ENCODE measurements around the gene EPB41. TPM values are rescaled to one million over a fixed set of nuclear protein-coding genes. Genes with fewer than 3 reads are reported as not detected.
A peak's percentile ranks its signal among the peaks of the same experiment; 100 is the strongest.

The EPB41 gene
- total and polyA plus RNA-seq, 2 of the 8 experiments (the other 6 are each of a cell fraction or from before 2014, with no cell fraction given): 36.7 to 109 TPM

GRCh38 chr1:29123887-29124365 lies 209.6 kb downstream of the EPB41 start, which contains the start of gene TMEM200B:
Gene TMEM200B (minus strand): TSS chr1:29123903. CDS start chr1:29121828, 2,075 bp downstream.
- Histone ChIP-seq H3K79me1 (ENCODE audit: low read depth, low read length) (no peaks in the 10 kb centered on the region), H3K27ac (ENCODE audit: low read depth, low read length) (peak within 1 kb of the TSS; percentile 48; the same call in 1 of the 2 replicates), H4K91ac (replicated peaks; ENCODE audit: insufficient read length, low read length) (peak within 1 kb of the TSS; percentile 98), H4K20me1 (replicated peaks in 1 of 2; ENCODE audit: control insufficient read depth in 1 of 2, insufficient read depth in 2 of 2, low read length in 2 of 2) (peaks cover 0 to 4% of the 10 kb centered on the region in 2 experiments), H2BK12ac (ENCODE audit: low read depth, low read length) (peak within 1 kb of the TSS; percentile 95; the same call in 1 of the 2 replicates), H3K4me2 (ENCODE audit: insufficient read depth in 1 of 2, low read depth in 2 of 2, low read length in 2 of 2) (peak within 1 kb of the TSS; percentile 91 to 95), H3K9me3 (ENCODE audit: insufficient read depth in 2 of 2, low read depth in 1 of 2, low read length in 1 of 2) (no peaks in the 10 kb centered on the region), H3K14ac (ENCODE audit: insufficient read length) (peak within 1 kb of the TSS; percentile 55), H2BK20ac (ENCODE audit: low read length) (peak within 1 kb of the TSS; percentile 86; the same call in 1 of the 2 replicates), H4K5ac (ENCODE audit: insufficient read length, low read depth, low read length) (peak within 1 kb of the TSS; percentile 75), H3K18ac (ENCODE audit: extremely low read depth, low read length) (peak within 1 kb of the TSS; percentile 91), H2AK5ac (ENCODE audit: low read depth, low read length) (peak within 1 kb of the TSS; percentile 39; the same call in 1 of the 2 replicates), H3K4me1 (replicated peaks in 1 of 4; ENCODE audit: control insufficient read depth in 3 of 4, insufficient read depth in 4 of 4, low read length in 3 of 4) (peaks cover 0 to 19% (median 9%) of the 10 kb centered on the region in 4 experiments; a peak in 6 of 7 replicates), H3K27me3 (replicated peaks in 1 of 4; ENCODE audit: control insufficient read depth in 3 of 4, extremely low read depth in 1 of 4, insufficient read depth in 3 of 4, low read length in 3 of 4) (peaks cover 0 to 42% (median 25%) of the 10 kb centered on the region in 4 experiments; a peak in 6 of 7 replicates), H2BK5ac (ENCODE audit: low read depth, low read length) (peak within 1 kb of the TSS; percentile 97; the same call in 1 of the 2 replicates), H3K36me3 (ENCODE audit: control insufficient read depth in 2 of 4, insufficient read depth in 4 of 4, low read length in 3 of 4) (no peaks in the 10 kb centered on the region), H3K23me2 (ENCODE audit: low read depth, low read length) (peaks cover 30% of the 10 kb centered on the region; the same call in 1 of the 2 replicates), H3K4ac (replicated peaks; ENCODE audit: insufficient read length, low read depth, low read length) (peak within 1 kb of the TSS; percentile 96), H3K4me3 (ENCODE audit: extremely low read depth in 1 of 4, insufficient read depth in 2 of 4, low read depth in 3 of 4, low read length in 4 of 4) (peak within 1 kb of the TSS; percentile 51 to 91 (median 61)), H4K8ac (ENCODE audit: extremely low read depth, insufficient read depth, low read length) (peak within 1 kb of the TSS; percentile 93), H2BK15ac (ENCODE audit: low read length) (peak within 1 kb of the TSS; percentile 81; the same call in 1 of the 2 replicates), H3K9ac (replicated peaks in 1 of 4; ENCODE audit: extremely low read depth in 1 of 4, low read depth in 3 of 4, low read length in 3 of 4) (peak within 1 kb of the TSS in 3 of 4 experiments; percentile 42 to 64 (median 45); a peak in 6 of 7 replicates), H3K79me2 (ENCODE audit: control insufficient read depth in 1 of 2, insufficient read depth in 2 of 2, low read length in 2 of 2) (no peaks in the 10 kb centered on the region; a peak in 1 of 4 replicates), H3K56ac (replicated peaks; ENCODE audit: insufficient read length, low read depth, low read length) (peak within 1 kb of the TSS; percentile 93), H2BK120ac (replicated peaks; ENCODE audit: low read depth, low read length) (no peak within 1 kb of the TSS), H2AFZ (ENCODE audit: low read length) (no peak within 1 kb of the TSS; the same call in 1 of the 2 replicates), H3K23ac (ENCODE audit: insufficient read length) (no peak within 1 kb of the TSS)
- DNase-seq (ENCODE audit: low read depth in 1 of 2, low spot score in 2 of 2): no peak
- 0% methylated on average over 24 of the region's 46 CpGs; no CpG with 5 or more reads in 1 of the 2 experiments for WGBS, 2 experiments (ENCODE audit: extremely low coverage in 1 of 2, insufficient coverage in 1 of 2, insufficient read length in 1 of 2, insufficient replicate concordance in 2 of 2, low coverage in 1 of 2, low lambda C conversion rate in 2 of 2, missing lambda C conversion rate in 1 of 2)
- POLR2A ChIA-PET (ENCODE audit: partially characterized antibody): interaction anchor here (0.7 to 6.9 kb wide), 15 partner anchors 8 to 1969 kb away, joined by 3 to 77 read pairs (median 5); partner anchors contain the start of genes SLC9A1, SRSF4 and YTHDF2
- FAIRE-seq: no peak
- CTCF ChIA-PET (ENCODE audit: partially characterized antibody): interaction anchor here (0.8 to 2.6 kb wide), 14 partner anchors 8 to 233 kb away, joined by 3 to 15 read pairs (median 4); partner anchors contain the start of gene SRSF4
- TF ChIP-seq USF2 (IDR thresholded peaks at IDR 0.05; ENCODE audit: low read length) (no peak), JUN (IDR thresholded peaks at IDR 0.05; ENCODE audit: low read depth, low read length) (no peak), YY1 (IDR thresholded peaks at IDR 0.05; ENCODE audit: low read depth, low read length) (no peak), TAF7 (optimal IDR thresholded peaks at IDR 0.05; ENCODE audit: borderline replicate concordance, low read depth, low read length) (no peak), SIX5 (IDR thresholded peaks at IDR 0.05; ENCODE audit: low read depth, low read length) (no peak), CHD1 (IDR thresholded peaks at IDR 0.05; ENCODE audit: low read depth, low read length) (no peak), RNF2 (IDR thresholded peaks at IDR 0.05; ENCODE audit: borderline replicate concordance, low read depth, low read length, missing control alignments, poor library complexity, severe bottlenecking) (no peak), CREB1 (IDR thresholded peaks at IDR 0.05) (no peak), BCL11A (IDR thresholded peaks at IDR 0.05; ENCODE audit: low read depth in 2 of 2, low read length in 2 of 2) (no peak), HDAC6 (IDR thresholded peaks at IDR 0.05; ENCODE audit: low read depth, low read length) (no peak), NRF1 (IDR thresholded peaks at IDR 0.05; ENCODE audit: low read depth, low read length) (no peak)
